ENCODE measurements around the gene NPAS3. TPM values are rescaled to one million over a fixed set of nuclear protein-coding genes. Genes with fewer than 3 reads are reported as not detected.

NPAS3 gene
- total and polyA plus RNA-seq, 2 of the 8 experiments (the other 6 are each of a cell fraction or from before 2014, with no cell fraction given), result 0.11 to 0.60 TPM

GRCh38 chr14:33534632-33535031, 596.0 kb downstream of the NPAS3 start:
- H2BK12ac ChIP-seq (ENCODE audit: low read depth, low read length), result no peak overlapping the region
- TF ChIP-seq SAP30 (IDR thresholded peaks at IDR 0.05; ENCODE audit: insufficient read depth, insufficient replicate concordance, low read length), result no peak

More at GRCh38 chr14:33534632-33535031, 596.0 kb downstream of the NPAS3 start:
- DNase-seq (ENCODE audit: low read depth in 1 of 2, low spot score in 2 of 2) (no peak), FAIRE-seq (no peak)
- Histone ChIP-seq H3K9me3 (ENCODE audit: insufficient read depth in 2 of 2, low read depth in 1 of 2, low read length in 1 of 2) (no peaks in the 10 kb centered on the region), H3K79me2 (ENCODE audit: control insufficient read depth in 1 of 2, insufficient read depth in 2 of 2, low read length in 2 of 2) (no peaks in the 10 kb centered on the region), H2AFZ (ENCODE audit: low read length) (no peak overlapping the region), H2BK120ac (replicated peaks; ENCODE audit: low read depth, low read length) (no peak overlapping the region), H3K4ac (replicated peaks; ENCODE audit: insufficient read length, low read depth, low read length) (no peak overlapping the region), H3K23ac (ENCODE audit: insufficient read length) (no peak overlapping the region), H3K79me1 (ENCODE audit: low read depth, low read length) (no peaks in the 10 kb centered on the region), H2AK5ac (ENCODE audit: low read depth, low read length) (no peak overlapping the region), H4K8ac (ENCODE audit: extremely low read depth, insufficient read depth, low read length) (no peak overlapping the region), H3K23me2 (ENCODE audit: low read depth, low read length) (no peaks in the 10 kb centered on the region), H3K27ac (ENCODE audit: low read depth, low read length) (no peak overlapping the region), H3K56ac (replicated peaks; ENCODE audit: insufficient read length, low read depth, low read length) (no peak overlapping the region), H3K14ac (ENCODE audit: insufficient read length) (no peak overlapping the region), H3K36me3 (ENCODE audit: control insufficient read depth in 2 of 4, insufficient read depth in 4 of 4, low read length in 3 of 4) (no peaks in the 10 kb centered on the region), H3K4me2 (ENCODE audit: insufficient read depth in 1 of 2, low read depth in 2 of 2, low read length in 2 of 2) (no peak overlapping the region), H2BK20ac (ENCODE audit: low read length) (no peak overlapping the region), H4K5ac (ENCODE audit: insufficient read length, low read depth, low read length) (no peak overlapping the region), H2BK15ac (ENCODE audit: low read length) (no peak overlapping the region), H3K18ac (ENCODE audit: extremely low read depth, low read length) (no peak overlapping the region), H3K4me1 (replicated peaks in 1 of 4; ENCODE audit: control insufficient read depth in 3 of 4, insufficient read depth in 4 of 4, low read length in 3 of 4) (peaks cover 0 to 2% (median 0%) of the 10 kb centered on the region in 4 experiments; a peak in 1 of 7 replicates), H4K91ac (replicated peaks; ENCODE audit: insufficient read length, low read length) (no peak overlapping the region), H3K4me3 (ENCODE audit: extremely low read depth in 1 of 4, insufficient read depth in 2 of 4, low read depth in 3 of 4, low read length in 4 of 4) (no peak overlapping the region), H2BK5ac (ENCODE audit: low read depth, low read length) (no peak overlapping the region), H3K9ac (replicated peaks in 1 of 4; ENCODE audit: extremely low read depth in 1 of 4, low read depth in 3 of 4, low read length in 3 of 4) (no peak overlapping the region), H4K20me1 (replicated peaks in 1 of 2; ENCODE audit: control insufficient read depth in 1 of 2, insufficient read depth in 2 of 2, low read length in 2 of 2) (no peaks in the 10 kb centered on the region), H3K27me3 (replicated peaks in 1 of 4; ENCODE audit: control insufficient read depth in 3 of 4, extremely low read depth in 1 of 4, insufficient read depth in 3 of 4, low read length in 3 of 4) (no peaks in the 10 kb centered on the region)
- whole genome bisulfite sequencing, 2 experiments (ENCODE audit: extremely low coverage in 1 of 2, insufficient coverage in 1 of 2, insufficient read length in 1 of 2, insufficient replicate concordance in 2 of 2, low coverage in 1 of 2, low lambda C conversion rate in 2 of 2, missing lambda C conversion rate in 1 of 2), result 98% methylated on average over 6 of the region's 6 CpGs; no CpG with 5 or more reads in 1 of the 2 experiments
- ChIA-PET POLR2A (ENCODE audit: partially characterized antibody) (no interaction called here), CTCF (ENCODE audit: partially characterized antibody) (no interaction called here)

Measured in H1 (cell line).